Frontal cortex (tissue), 4 donors: ENCODE results near the gene NEUROG2. TPM values are rescaled to one million over a fixed set of nuclear protein-coding genes. Genes with fewer than 3 reads are reported as not detected.
"Not testable (repeated sequence)": the region's sequence is repeated elsewhere in the genome, so short reads cannot be mapped to it uniquely, and the experiment has no call there.

Source experiments
- DNase-seq, 2 donors: peaks; one replicate each; pipeline ENCODE4 v3.0.0; 2012; ENCODE audit warnings: low spot score in 2 of 2
- FAIRE-seq: peaks from 2 replicates; lab custom pipeline; 2012; peaks lifted over from hg19 to GRCh38; lab: Jason Lieb, UNC
- total RNA-seq: library from RNA; depleted of rRNA; stranded (reverse); fragments of >200 nt; gene quantifications from one replicate; pipeline ENCODE4 v1.2.3, GENCODE V29; 2014
- donor health status: control.
- donor health status: control.
- donor health status: control.

The NEUROG2 gene
- total RNA-seq, 1 donor from 2014 or later: 36.7 TPM

- DNase-seq (no peak), FAIRE-seq (no peak)
These were observed 7.6 kb downstream of the NEUROG2 start for GRCh38 chr4:112508356-112508755.

GRCh38 chr4:112504807-112505206, 11.2 kb downstream of the NEUROG2 start:
- FAIRE-seq (no peak), DNase-seq (no peak)

- no peak for DNase-seq
These were observed 13.1 kb downstream of the NEUROG2 start for GRCh38 chr4:112502871-112503270.

GRCh38 chr4:112492321-112492720, 23.7 kb downstream of the NEUROG2 start:
- DNase-seq (no peak), FAIRE-seq (no peak)

More at GRCh38 chr4:112502871-112503270, 13.1 kb downstream of the NEUROG2 start:
- FAIRE-seq: no peak

GRCh38 chr4:112490808-112491207, 25.2 kb downstream of the NEUROG2 start:
- not testable (repeated sequence) for DNase-seq, FAIRE-seq

- DNase-seq (no peak), FAIRE-seq (no peak)
These were observed 30.1 kb downstream of the NEUROG2 start for GRCh38 chr4:112485930-112486329.

GRCh38 chr4:112473985-112474384, 42.0 kb downstream of the NEUROG2 start:
- no peak for FAIRE-seq
- no peak for DNase-seq

- no peak for FAIRE-seq
- no peak for DNase-seq
These were observed 43.7 kb downstream of the NEUROG2 start for GRCh38 chr4:112472318-112472717.

Other genes with a start within 250 kb of the NEUROG2 start
- 7.3 TPM for gene TIFA, start 230.3 kb downstream of the NEUROG2 start, total RNA-seq
- 4.9 TPM for gene ALPK1, start 218.8 kb downstream of the NEUROG2 start, total RNA-seq
- gene ZGRF1, start 120.7 kb upstream of the NEUROG2 start, total RNA-seq: 31.8 TPM
- 20.0 TPM for gene LARP7, start 121.0 kb upstream of the NEUROG2 start, total RNA-seq